DOHH2 (cell line): ENCODE data around the gene JRKL.

ENCODE experiments used
- H3F3A ChIP-seq: fragments of 200-600 bp; sonication (generic), shearing (Covaris generic); 2 replicates; pipeline ENCODE4 v1.6.0; 2016; ENCODE audit warnings: antibody characterized with exemption, mild to moderate bottlenecking; ENCODE audit not compliant: control insufficient read depth, insufficient read depth
- H3K27ac ChIP-seq: fragments of 200-600 bp; sonication (generic); 2 replicates; pipeline ENCODE4 v1.5.1; 2014; ENCODE audit warnings: low read depth, mild to moderate bottlenecking, low read length, moderate library complexity
- H3K27me3 ChIP-seq: fragments of 200-600 bp; sonication (generic); 2 replicates; pipeline ENCODE4 v1.6.1; 2014; ENCODE audit warnings: mild to moderate bottlenecking, low read length, mixed read lengths; ENCODE audit not compliant: control insufficient read depth
- H3K36me3 ChIP-seq: fragments of 200-600 bp; sonication (generic); 2 replicates; pipeline ENCODE4 v1.6.1; 2014; ENCODE audit warnings: mild to moderate bottlenecking, low read length, moderate library complexity, mixed read lengths; ENCODE audit not compliant: control insufficient read depth
- H3K4me1 ChIP-seq: fragments of 200-600 bp; sonication (generic); 2 replicates; pipeline ENCODE4 v1.6.1; 2014; ENCODE audit warnings: mild to moderate bottlenecking, low read length, mixed read lengths; ENCODE audit not compliant: control insufficient read depth
- H3K4me2 ChIP-seq: fragments of 200-600 bp; sonication (generic); 2 replicates; pipeline ENCODE4 v1.6.0; 2014; ENCODE audit warnings: mild to moderate bottlenecking, low read length, moderate library complexity
- H3K4me3 ChIP-seq: fragments of 200-600 bp; sonication (generic); 2 replicates; pipeline ENCODE4 v1.5.1; 2014; ENCODE audit warnings: mild to moderate bottlenecking, low read length, mixed read lengths
- H3K79me2 ChIP-seq: fragments of 200-600 bp; sonication (generic); 2 replicates; pipeline ENCODE4 v1.6.1; 2014; ENCODE audit warnings: mild to moderate bottlenecking, low read length, mixed read lengths; ENCODE audit not compliant: control insufficient read depth
- H3K9me2 ChIP-seq: fragments of 200-600 bp; sonication (generic); replicated peaks from 2 replicates; pipeline ENCODE4 v1.6.1; 2014; ENCODE audit warnings: mild to moderate bottlenecking, low read length, mixed read lengths; ENCODE audit not compliant: control insufficient read depth
- H3K9me3 ChIP-seq: fragments of 200-600 bp; sonication (generic); 2 replicates; pipeline ENCODE4 v1.6.1; 2014; ENCODE audit warnings: antibody characterized with exemption, low read length, mixed read lengths; ENCODE audit not compliant: control insufficient read depth, insufficient read depth
- H4K20me1 ChIP-seq: fragments of 200-600 bp; sonication (generic); 2 replicates; pipeline ENCODE4 v1.6.0; 2014; ENCODE audit warnings: low read depth, mild to moderate bottlenecking, antibody characterized with exemption, low read length, moderate library complexity; ENCODE audit not compliant: control insufficient read depth, insufficient read depth
- CTCF ChIP-seq: fragments of 200-600 bp; sonication (generic); IDR thresholded peaks from one replicate; pipeline ENCODE4 v1.5.1; 2014; ENCODE audit warnings: antibody characterized with exemption, mild to moderate bottlenecking, low read depth, low read length; ENCODE audit not compliant: poor library complexity, severe bottlenecking
- EZH2phosphoT487 ChIP-seq: fragments of 200-600 bp; sonication (generic); IDR thresholded peaks from 2 replicates; pipeline ENCODE4 v1.6.1; 2017; ENCODE audit warnings: borderline replicate concordance, mild to moderate bottlenecking, antibody characterized with exemption, low read length, moderate library complexity, mixed read lengths

The JRKL gene

GRCh38 chr11:96393753-96394348, 4.0 kb downstream of the JRKL start:
- TF ChIP-seq EZH2phosphoT487 (no peak), CTCF (peak; percentile 70)

GRCh38 chr11:96394773-96395172, 5.0 kb downstream of the JRKL start:
- H3K27me3 ChIP-seq: no peaks in the 10 kb centered on the region
- peaks cover 16% of the 10 kb centered on the region for H3K4me1 ChIP-seq
- H3K4me2 ChIP-seq: no peak overlapping the region
- H3K36me3 ChIP-seq: peaks cover 11% of the 10 kb centered on the region
- no peak overlapping the region for H3K4me3 ChIP-seq
- H3K9me3 ChIP-seq: no peaks in the 10 kb centered on the region
- 0 out of 2 replicates have a peak, but pooled peaks cover 3% of the 10 kb centered on the region for H3F3A ChIP-seq
- TF ChIP-seq EZH2phosphoT487: no peak
- H3K27ac ChIP-seq: no peak overlapping the region
- no peaks in the 10 kb centered on the region for H3K9me2 ChIP-seq
- no peaks in the 10 kb centered on the region for H4K20me1 ChIP-seq
- peaks cover 25% of the 10 kb centered on the region for H3K79me2 ChIP-seq

More at GRCh38 chr11:96393753-96394348, 4.0 kb downstream of the JRKL start:
- 0 out of 2 replicates have a peak overlapping the region, but pooled peaks have one; percentile 17 for H3K4me2 ChIP-seq
- H3K9me3 ChIP-seq: no peaks in the 10 kb centered on the region
- H3F3A ChIP-seq: 0 out of 2 replicates have a peak, but pooled peaks cover 3% of the 10 kb centered on the region
- peaks cover 32% of the 10 kb centered on the region for H3K79me2 ChIP-seq
- no peak overlapping the region for H3K4me3 ChIP-seq
- H3K27ac ChIP-seq: no peak overlapping the region
- H3K27me3 ChIP-seq: no peaks in the 10 kb centered on the region
- no peaks in the 10 kb centered on the region for H4K20me1 ChIP-seq
- peaks cover 11% of the 10 kb centered on the region for H3K36me3 ChIP-seq
- peaks cover 16% of the 10 kb centered on the region for H3K4me1 ChIP-seq
- H3K9me2 ChIP-seq: no peaks in the 10 kb centered on the region

GRCh38 chr11:96396637-96397036, 6.8 kb downstream of the JRKL start:
- Histone ChIP-seq H3K4me1 (peaks cover 3% of the 10 kb centered on the region), H3K27me3 (no peaks in the 10 kb centered on the region), H3K79me2 (peaks cover 8% of the 10 kb centered on the region), H3K9me2 (no peaks in the 10 kb centered on the region), H3F3A (0 out of 2 replicates have a peak, but pooled peaks cover 2% of the 10 kb centered on the region), H3K27ac (no peak overlapping the region), H4K20me1 (no peaks in the 10 kb centered on the region), H3K36me3 (peaks cover 2% of the 10 kb centered on the region), H3K4me2 (no peak overlapping the region), H3K4me3 (no peak overlapping the region), H3K9me3 (no peaks in the 10 kb centered on the region)
- no peak for TF ChIP-seq CTCF
- TF ChIP-seq EZH2phosphoT487: no peak

- H3K27me3 ChIP-seq: no peaks in the 10 kb centered on the region
- H3K4me1 ChIP-seq: no peaks in the 10 kb centered on the region
- H3K9me3 ChIP-seq: no peaks in the 10 kb centered on the region
- no peaks in the 10 kb centered on the region for H3K9me2 ChIP-seq
- H3K79me2 ChIP-seq: peaks cover 6% of the 10 kb centered on the region
- no peaks in the 10 kb centered on the region; the same call in 1 of the 2 replicates for H3K36me3 ChIP-seq
- TF ChIP-seq EZH2phosphoT487 (no peak), CTCF (no peak)
- no peak overlapping the region for H3K4me3 ChIP-seq
- no peaks in the 10 kb centered on the region for H3F3A ChIP-seq
- H4K20me1 ChIP-seq: no peaks in the 10 kb centered on the region
- H3K27ac ChIP-seq: no peak overlapping the region
- no peak overlapping the region for H3K4me2 ChIP-seq
These were observed 8.1 kb downstream of the JRKL start for GRCh38 chr11:96397863-96398262.
